ENCODE measurements around the gene METTL22.

Gene METTL22

DNA sequence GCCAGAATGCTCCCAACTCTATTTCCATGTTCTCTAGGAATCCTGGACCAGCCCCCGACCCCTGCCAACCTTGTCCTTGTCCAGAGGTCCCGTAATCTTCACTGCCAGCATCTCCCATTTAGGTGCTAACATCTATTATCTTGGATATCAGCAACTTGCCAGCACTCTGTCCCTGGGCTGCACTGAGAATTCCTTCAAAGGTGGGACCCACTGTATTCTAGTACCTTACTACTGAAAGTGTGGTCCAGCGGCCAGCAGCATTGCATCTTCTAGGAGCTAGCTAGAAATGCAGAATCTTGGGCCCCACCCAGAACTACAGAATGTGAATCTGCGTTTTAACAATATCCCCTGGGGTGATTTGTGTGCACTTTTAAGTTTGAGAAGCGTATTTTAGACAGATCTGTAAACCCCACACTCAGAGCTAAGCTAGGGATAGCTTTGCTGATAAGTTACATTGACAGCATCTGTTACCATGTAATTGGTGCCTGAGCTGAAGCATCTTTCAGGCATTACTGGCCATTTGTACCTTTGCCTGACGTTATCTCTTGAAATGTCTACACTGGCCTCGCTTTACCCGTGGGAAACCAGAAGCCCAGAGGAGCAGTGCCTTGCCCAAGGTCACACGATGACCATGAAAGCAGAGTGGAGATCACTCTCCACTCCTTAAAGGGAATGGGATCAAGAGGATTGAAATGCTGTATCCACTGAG, 61.2 kb downstream of the METTL22 start:
- TF ChIP-seq CTCF (IDR thresholded peaks at IDR 0.05; ENCODE audit: insufficient read depth, low read length, poor library complexity, severe bottlenecking) (no peak), EZH2phosphoT487 (conservative IDR thresholded peaks at IDR 0.05; ENCODE audit: low read length) (no peak)
- H2AFZ ChIP-seq (ENCODE audit: low read depth, low read length, severe bottlenecking) = no peak overlapping the region
- H3K9ac ChIP-seq (ENCODE audit: low read length) = no peak overlapping the region
- H3K9me2 ChIP-seq (replicated peaks; ENCODE audit: insufficient read depth, low read length) = no peaks in the 10 kb centered on the region
- H3K27me3 ChIP-seq (ENCODE audit: low read length) = peaks cover 3% of the 10 kb centered on the region; the same call in 1 of the 2 replicates
- no peak overlapping the region for H3K27ac ChIP-seq (ENCODE audit: low read depth, low read length)
- no peaks in the 10 kb centered on the region for H3K36me3 ChIP-seq (ENCODE audit: low read length)
- H3K4me3 ChIP-seq (ENCODE audit: insufficient read depth, low read length, poor library complexity, severe bottlenecking) = no peak overlapping the region
- no peaks in the 10 kb centered on the region; the same call in 1 of the 2 replicates for H3K9me3 ChIP-seq (ENCODE audit: insufficient read depth, low read length)
- H3F3A ChIP-seq (ENCODE audit: insufficient read depth) = no peaks in the 10 kb centered on the region
- H4K20me1 ChIP-seq (ENCODE audit: low read depth, low read length) = no peaks in the 10 kb centered on the region
- H3K79me2 ChIP-seq (ENCODE audit: insufficient read depth, low read length) = no peaks in the 10 kb centered on the region
- no peak overlapping the region for H3K4me2 ChIP-seq (ENCODE audit: low read depth, low read length, poor library complexity, severe bottlenecking)

DNA sequence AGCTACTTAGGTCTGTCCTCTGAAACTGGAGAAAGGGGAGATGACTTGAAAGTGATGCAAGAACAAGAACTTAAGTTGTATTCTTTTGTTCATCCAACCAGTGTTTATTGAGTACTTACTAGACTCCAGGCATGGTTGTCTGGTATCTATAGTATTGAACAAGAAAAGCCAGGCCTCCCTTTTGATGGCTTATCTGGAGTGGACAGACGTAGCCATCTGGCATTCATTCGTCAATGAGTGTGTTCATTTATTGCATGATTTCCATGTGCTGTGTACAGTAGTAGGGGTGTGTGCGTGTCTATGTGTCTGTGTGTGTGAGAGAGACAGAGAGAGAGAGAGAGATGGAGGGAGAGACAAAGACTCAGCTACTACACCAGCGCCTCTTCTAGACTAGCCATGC, 62.1 kb downstream of the METTL22 start:
- no peaks in the 10 kb centered on the region; the same call in 1 of the 2 replicates for H3K9me3 ChIP-seq (ENCODE audit: insufficient read depth, low read length)
- H3F3A ChIP-seq (ENCODE audit: insufficient read depth) = no peaks in the 10 kb centered on the region
- H4K20me1 ChIP-seq (ENCODE audit: low read depth, low read length) = no peaks in the 10 kb centered on the region
- H3K9ac ChIP-seq (ENCODE audit: low read length) = no peak overlapping the region
- peaks cover 3% of the 10 kb centered on the region; the same call in 1 of the 2 replicates for H3K27me3 ChIP-seq (ENCODE audit: low read length)
- H3K9me2 ChIP-seq (replicated peaks; ENCODE audit: insufficient read depth, low read length) = no peaks in the 10 kb centered on the region
- TF ChIP-seq CTCF (IDR thresholded peaks at IDR 0.05; ENCODE audit: insufficient read depth, low read length, poor library complexity, severe bottlenecking) (no peak), EZH2phosphoT487 (conservative IDR thresholded peaks at IDR 0.05; ENCODE audit: low read length) (no peak)
- no peak overlapping the region for H3K4me3 ChIP-seq (ENCODE audit: insufficient read depth, low read length, poor library complexity, severe bottlenecking)
- no peak overlapping the region for H3K27ac ChIP-seq (ENCODE audit: low read depth, low read length)
- H2AFZ ChIP-seq (ENCODE audit: low read depth, low read length, severe bottlenecking) = no peak overlapping the region
- H3K4me2 ChIP-seq (ENCODE audit: low read depth, low read length, poor library complexity, severe bottlenecking) = no peak overlapping the region
- H3K79me2 ChIP-seq (ENCODE audit: insufficient read depth, low read length) = no peaks in the 10 kb centered on the region
- H3K36me3 ChIP-seq (ENCODE audit: low read length) = no peaks in the 10 kb centered on the region

- Histone ChIP-seq H2AFZ (ENCODE audit: low read depth, low read length, severe bottlenecking) (no peak overlapping the region), H3K4me3 (ENCODE audit: insufficient read depth, low read length, poor library complexity, severe bottlenecking) (no peak overlapping the region), H3K9me3 (ENCODE audit: insufficient read depth, low read length) (peaks cover 16% of the 10 kb centered on the region), H4K20me1 (ENCODE audit: low read depth, low read length) (no peaks in the 10 kb centered on the region), H3K9me2 (replicated peaks; ENCODE audit: insufficient read depth, low read length) (no peaks in the 10 kb centered on the region), H3K27ac (ENCODE audit: low read depth, low read length) (no peak overlapping the region), H3F3A (ENCODE audit: insufficient read depth) (no peaks in the 10 kb centered on the region), H3K4me2 (ENCODE audit: low read depth, low read length, poor library complexity, severe bottlenecking) (no peak overlapping the region), H3K27me3 (ENCODE audit: low read length) (no peaks in the 10 kb centered on the region), H3K9ac (ENCODE audit: low read length) (no peak overlapping the region), H3K36me3 (ENCODE audit: low read length) (no peaks in the 10 kb centered on the region), H3K79me2 (ENCODE audit: insufficient read depth, low read length) (no peaks in the 10 kb centered on the region)
- TF ChIP-seq CTCF (IDR thresholded peaks at IDR 0.05; ENCODE audit: insufficient read depth, low read length, poor library complexity, severe bottlenecking) = no peak
- TF ChIP-seq EZH2phosphoT487 (conservative IDR thresholded peaks at IDR 0.05; ENCODE audit: low read length) = no peak
These were observed 64.1 kb downstream of the METTL22 start for GRCh38 chr16:8685617-8686016.
